HepG2 (cell line): ENCODE results near the gene GRM7. TPM values are rescaled to one million over a fixed set of nuclear protein-coding genes. Genes with fewer than 3 reads are reported as not detected.

Experiments
- ATAC-seq: fragments of 200-7000 bp; cut with Tn5 transposase; 3 replicates; pipeline ENCODE4 v1.9.1; 2020; ENCODE audit warnings: mild to moderate bottlenecking, moderate library complexity
- BruUV-seq: library from RNA; stranded (reverse); fragments of 400-500 nt; replicated peaks from 2 replicates; lab custom pipeline; 2021; lab: Mats Ljungman, UMichigan
- CTCF ChIA-PET: fragments of 300-600 bp; formaldehyde crosslinking; extraction: SDS; loops from one replicate; lab custom pipeline; 2021; ENCODE audit warnings: low total read pairs, inconsistent platforms, low intra/inter-chr PET ratio; lab: Yijun Ruan, JAX
- POLR2A ChIA-PET: fragments of 350-600 bp; sonication (Branson Sonifier 250); formaldehyde crosslinking; loops from one replicate; lab custom pipeline; 2020; ENCODE audit warnings: antibody characterized with exemption, inconsistent platforms; lab: Yijun Ruan, JAX
- DNase-seq: peaks from one replicate; pipeline ENCODE4 v3.0.0-alpha.2; 2015; ENCODE audit warnings: low spot score
- FAIRE-seq: peaks from 3 replicates; lab custom pipeline; 2011; peaks lifted over from hg19 to GRCh38; lab: Jason Lieb, UNC
- H2AFZ ChIP-seq: one replicate; pipeline ENCODE4 v1.6.1; 2011; ENCODE audit warnings: low read length, inconsistent platforms
- H3K27ac ChIP-seq: fragments of 300-600 bp; 3 replicates; pipeline ENCODE4 v1.8.0; 2011; ENCODE audit warnings: mixed run types, mild to moderate bottlenecking, mixed read lengths, low read length, inconsistent platforms; ENCODE audit not compliant: insufficient read depth; ENCODE audit errors: extremely low read length
- H3K27me3 ChIP-seq, 2 experiments: fragments of 200-600 bp in 1 of 2; 2 replicates in 1 of 2; 3 replicates in 1 of 2; pipeline versions ENCODE4 v1.6.0 to v1.8.0; 2011; ENCODE audit warnings: low read length in 2 of 2, mild to moderate bottlenecking in 2 of 2, moderate library complexity in 2 of 2, inconsistent platforms in 1 of 2; ENCODE audit not compliant: insufficient read depth in 2 of 2, control insufficient read depth in 1 of 2
- H3K36me3 ChIP-seq, 2 experiments: fragments of 200-600 bp in 1 of 2; replicated peaks in 1 of 2; 2 replicates in 1 of 2; 3 replicates in 1 of 2; pipeline versions ENCODE4 v1.5.1 to v1.8.0; 2011; ENCODE audit warnings: low read length in 2 of 2, inconsistent platforms in 1 of 2; ENCODE audit not compliant: insufficient read depth in 2 of 2, control insufficient read depth in 1 of 2
- H3K4me1 ChIP-seq: 2 replicates; pipeline ENCODE4 v1.5.1; 2012; ENCODE audit warnings: low read length, inconsistent platforms; ENCODE audit not compliant: insufficient read depth
- H3K4me2 ChIP-seq: 2 replicates; pipeline ENCODE4 v1.6.0; 2011; ENCODE audit warnings: low read depth, low read length, inconsistent platforms
- H3K4me3 ChIP-seq, 3 experiments: fragments of 200-600 bp in 1 of 3; sonication (generic), shearing (Covaris generic) in 1 of 3; replicated peaks in 1 of 3; 2 replicates each; pipeline ENCODE4 v1.5.1; 2011 to 2016; ENCODE audit warnings: low read length in 3 of 3, inconsistent platforms in 2 of 3, low read depth in 2 of 3, mild to moderate bottlenecking in 2 of 3, control low read depth in 1 of 3, mixed read lengths in 1 of 3; ENCODE audit not compliant: insufficient read depth in 1 of 3
- H3K79me2 ChIP-seq: one replicate; pipeline ENCODE4 v1.6.1; 2011; ENCODE audit warnings: low read length, inconsistent platforms; ENCODE audit not compliant: insufficient read depth
- H3K9ac ChIP-seq: 2 replicates; pipeline ENCODE4 v1.6.0; 2011; ENCODE audit warnings: mild to moderate bottlenecking, low read depth, low read length, inconsistent platforms; ENCODE audit not compliant: insufficient read depth
- H3K9me3 ChIP-seq: 2 replicates; pipeline ENCODE4 v1.5.1; 2012; ENCODE audit warnings: mild to moderate bottlenecking, low read length
- H4K20me1 ChIP-seq: 2 replicates; pipeline ENCODE4 v1.6.0; 2011; ENCODE audit warnings: inconsistent platforms, mild to moderate bottlenecking, low read length, moderate library complexity; ENCODE audit not compliant: insufficient read depth
- ASH2L ChIP-seq: fragments of 300-600, 200-600 bp; sonication (generic); IDR thresholded peaks from 2 replicates; pipeline ENCODE4 v1.7.0; 2017; ENCODE audit warnings: low read depth, mild to moderate bottlenecking, moderate library complexity, mixed read lengths, low read length; ENCODE audit not compliant: insufficient read length
- ATRX ChIP-seq: sonication (generic); formaldehyde crosslinking; IDR thresholded peaks from 2 replicates; pipeline ENCODE4 v1.4.0; 2020; ENCODE audit warnings: missing genetic modification reagents, borderline replicate concordance
- CBX2 ChIP-seq, 2 experiments: fragments of 200-600 bp in 1 of 2; sonication (generic); formaldehyde crosslinking in 1 of 2; IDR thresholded peaks; 2 replicates each; pipeline versions ENCODE4 v1.7.0 to v1.8.1; 2018 to 2022; ENCODE audit warnings: low read depth in 2 of 2, low read length in 1 of 2, mild to moderate bottlenecking in 1 of 2, missing genetic modification reagents in 1 of 2
- GTF2F1 ChIP-seq: fragments of 150-350 bp; IDR thresholded peaks from 2 replicates; pipeline ENCODE4 v1.6.1; 2014; ENCODE audit warnings: low read length
- HDAC2 ChIP-seq: sonication (generic); formaldehyde crosslinking; IDR thresholded peaks from 2 replicates; pipeline ENCODE4 v1.4.0; 2020; ENCODE audit warnings: missing genetic modification reagents
- HNRNPH1 ChIP-seq: fragments of 200-400 bp; formaldehyde crosslinking; optimal IDR thresholded peaks from 2 replicates; pipeline ENCODE3; 2017; ENCODE audit warnings: mild to moderate bottlenecking, low read depth, low read length
- IKZF1 ChIP-seq: fragments of 450-650 bp; IDR thresholded peaks from 2 replicates; pipeline ENCODE4 v1.7.1; 2016
- MIER3 ChIP-seq: IDR thresholded peaks from 2 replicates; pipeline ENCODE4 v1.6.1; 2016; ENCODE audit warnings: missing compliant biosample characterization, borderline replicate concordance
- NKX3-1 ChIP-seq: sonication (generic); formaldehyde crosslinking; IDR thresholded peaks from 2 replicates; pipeline ENCODE4 v1.5.0; 2020; ENCODE audit warnings: missing genetic modification reagents
- SSRP1 ChIP-seq: IDR thresholded peaks from 2 replicates; pipeline ENCODE4 v1.6.1; 2016; ENCODE audit warnings: control low read depth
- STAT5B ChIP-seq: sonication (generic); formaldehyde crosslinking; IDR thresholded peaks from 2 replicates; pipeline ENCODE4 v1.4.0; 2020; ENCODE audit warnings: missing genetic modification reagents
- SUZ12 ChIP-seq: fragments of 150-350 bp; IDR thresholded peaks from 2 replicates; pipeline ENCODE4 v1.6.1; 2014; ENCODE audit warnings: low read depth, low read length
- ZBTB3 ChIP-seq: sonication (generic); formaldehyde crosslinking; IDR thresholded peaks from 2 replicates; pipeline ENCODE4 v1.4.0; 2020; ENCODE audit warnings: low read depth, mild to moderate bottlenecking, moderate library complexity, missing genetic modification reagents, borderline replicate concordance
- ZBTB7A ChIP-seq: sonication (generic); formaldehyde crosslinking; IDR thresholded peaks from 2 replicates; pipeline ENCODE4 v1.8.0; 2022; ENCODE audit warnings: mild to moderate bottlenecking, missing genetic modification reagents
- ZFX ChIP-seq: sonication (generic); formaldehyde crosslinking; IDR thresholded peaks from 2 replicates; pipeline ENCODE4 v1.4.0; 2020; ENCODE audit warnings: mild to moderate bottlenecking, low read depth, missing genetic modification reagents, moderate library complexity
- ZNF207 ChIP-seq: fragments of 450-650 bp; IDR thresholded peaks from 2 replicates; pipeline ENCODE4 v1.6.1; 2016; ENCODE audit warnings: antibody characterized with exemption, borderline replicate concordance
- ZNF292 ChIP-seq: sonication (generic); formaldehyde crosslinking; IDR thresholded peaks from 2 replicates; pipeline ENCODE4 v1.8.1; 2022; ENCODE audit warnings: mild to moderate bottlenecking, low read depth, missing genetic modification reagents, borderline replicate concordance
- ZNF30 ChIP-seq: sonication (generic); formaldehyde crosslinking; IDR thresholded peaks from 2 replicates; pipeline ENCODE4 v1.5.0; 2020; ENCODE audit warnings: mild to moderate bottlenecking, missing genetic modification reagents
- ZNF383 ChIP-seq: sonication (generic); formaldehyde crosslinking; IDR thresholded peaks from 2 replicates; pipeline ENCODE4 v1.4.0; 2020; ENCODE audit warnings: missing genetic modification reagents, mild to moderate bottlenecking, borderline replicate concordance
- ZSCAN20 ChIP-seq: sonication (generic); formaldehyde crosslinking; IDR thresholded peaks from 2 replicates; pipeline ENCODE4 v1.4.0; 2020; ENCODE audit warnings: missing genetic modification reagents, mild to moderate bottlenecking, borderline replicate concordance
- ZSCAN9 ChIP-seq: IDR thresholded peaks from 2 replicates; pipeline ENCODE4 v1.6.1; 2016; ENCODE audit warnings: borderline replicate concordance
- WGBS: methylation state at CpG from one replicate; pipeline ENCODE4 v1.1.6; 2017; ENCODE audit warnings: low lambda C conversion rate; 5-methylcytosine and 5-hydroxymethylcytosine counted together
- in situ Hi-C: cut with HindIII; loops from 2 replicates; pipeline ENCODE4 v1.10.0; 2017; ENCODE audit warnings: low pct_unique_long_range_greater_than_20kb; ENCODE audit not compliant: extremely low pct_ligation_motif_present
- intact Hi-C: fragments of 100-400 bp; cut with micrococcal nuclease; formaldehyde crosslinking; loops from one replicate; pipeline ENCODE4 v1.10.0; 2022; ENCODE audit not compliant: unreplicated experiment
- polyA plus RNA-seq, 8 experiments: library from polyadenylated mRNA; depleted of rRNA in 3 of 8; stranded (reverse) in 7 of 8; unstranded in 1 of 8; fragments of >200 nt; fragmentation: Illumina TruSeq in 4 of 8; extraction: Trizol in 4 of 8; gene quantifications; 2 replicates each; pipeline versions ENCODE4 v1.2.1 to v1.2.3, GENCODE V29; 2011 to 2016; ENCODE audit warnings: low read depth in 4 of 8, missing spikeins in 1 of 8, mixed read lengths in 1 of 8; ENCODE audit not compliant: insufficient read depth in 1 of 8
- total RNA-seq, 5 experiments: library from RNA; depleted of rRNA; stranded (reverse); fragments of >200 nt; fragmentation: Illumina TruSeq; extraction: Trizol; gene quantifications; 2 replicates each; pipeline ENCODE4 v1.2.3, GENCODE V29; 2016; ENCODE audit warnings: low read depth in 1 of 5
- TF ChIP-seq, protein P1 (sequence below): sonication (generic); formaldehyde crosslinking; IDR thresholded peaks from 2 replicates; pipeline ENCODE4 v1.4.0; 2020; ENCODE audit warnings: missing genetic modification reagents
- TF ChIP-seq, protein P2 (sequence below): sonication (generic); formaldehyde crosslinking; IDR thresholded peaks from 2 replicates; pipeline ENCODE4 v1.8.0; 2022; ENCODE audit warnings: mild to moderate bottlenecking, missing genetic modification reagents, moderate library complexity
- TF ChIP-seq, protein P3 (sequence below): sonication (generic); formaldehyde crosslinking; IDR thresholded peaks from 2 replicates; pipeline ENCODE4 v1.4.0; 2020; ENCODE audit warnings: missing genetic modification reagents, low read depth, mild to moderate bottlenecking, borderline replicate concordance
- TF ChIP-seq, protein P4 (sequence below): sonication (generic); formaldehyde crosslinking; conservative IDR thresholded peaks from 2 replicates; pipeline ENCODE4 v1.8.1; 2023; ENCODE audit warnings: missing genetic modification reagents

Gene GRM7
- total and polyA plus RNA-seq, 2 of the 13 experiments (the other 11 are each of a cell fraction or from before 2014, with no cell fraction given) = not detected

DNA sequence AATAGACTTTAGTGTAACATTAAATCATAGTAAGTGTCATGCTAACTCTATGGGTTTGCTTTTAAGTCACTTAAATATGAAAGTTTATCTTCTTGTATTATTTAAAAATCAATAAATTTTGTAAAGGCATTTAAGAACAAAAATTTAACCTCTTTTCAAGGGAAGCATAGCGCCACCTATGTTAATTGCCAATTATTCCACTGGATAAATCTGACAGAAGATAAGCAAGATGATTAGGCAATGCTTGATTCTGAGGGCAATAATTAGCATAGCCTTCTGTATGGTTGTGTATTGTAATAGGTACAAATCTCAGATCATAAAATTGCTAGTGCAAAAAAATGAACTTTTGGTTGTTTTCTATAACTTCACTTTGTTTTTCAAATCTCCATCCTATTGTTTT lies 560.1 kb downstream of the GRM7 start (continued):
- TF ChIP-seq, protein P1, sequence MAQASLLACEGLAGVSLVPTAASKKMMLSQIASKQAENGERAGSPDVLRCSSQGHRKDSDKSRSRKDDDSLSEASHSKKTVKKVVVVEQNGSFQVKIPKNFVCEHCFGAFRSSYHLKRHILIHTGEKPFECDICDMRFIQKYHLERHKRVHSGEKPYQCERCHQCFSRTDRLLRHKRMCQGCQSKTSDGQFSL = no peak
- TF ChIP-seq, protein P2, sequence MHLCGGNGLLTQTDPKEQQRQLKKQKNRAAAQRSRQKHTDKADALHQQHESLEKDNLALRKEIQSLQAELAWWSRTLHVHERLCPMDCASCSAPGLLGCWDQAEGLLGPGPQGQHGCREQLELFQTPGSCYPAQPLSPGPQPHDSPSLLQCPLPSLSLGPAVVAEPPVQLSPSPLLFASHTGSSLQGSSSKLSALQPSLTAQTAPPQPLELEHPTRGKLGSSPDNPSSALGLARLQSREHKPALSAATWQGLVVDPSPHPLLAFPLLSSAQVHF = no peak
- no peak for TF ChIP-seq ZNF383 (CRISPR knock-in tag)
- TF ChIP-seq ZNF292 (CRISPR knock-in tag) = no peak
- TF ChIP-seq GTF2F1 = no peak
- no peak for TF ChIP-seq ZBTB3
- no peak for TF ChIP-seq ZBTB7A (CRISPR knock-in tag)
- TF ChIP-seq HNRNPH1 = no peak
- no peak for TF ChIP-seq NKX3-1 (CRISPR knock-in tag)

DNA sequence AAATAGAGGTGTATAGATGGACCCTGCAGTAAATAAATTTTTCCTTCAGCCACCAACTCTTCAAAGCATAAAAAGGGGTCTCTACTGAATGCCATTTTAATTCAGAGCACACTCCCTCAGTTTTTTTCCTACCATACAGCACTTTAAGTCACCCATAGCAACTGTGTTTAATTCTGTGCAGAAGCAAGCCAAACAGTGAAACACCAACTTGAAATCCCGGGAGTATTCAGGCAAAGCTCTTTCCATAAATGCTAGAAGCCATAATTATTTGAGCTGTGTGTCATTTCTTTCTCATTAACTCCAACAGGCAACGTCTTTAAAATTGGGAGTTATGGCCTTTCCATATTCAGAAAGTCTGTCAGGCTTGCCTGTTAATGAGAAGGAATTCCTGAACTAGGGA lies 562.1 kb downstream of the GRM7 start:
- Histone ChIP-seq H3K4me2 (no peak overlapping the region), H3K9me3 (peaks cover 63% of the 10 kb centered on the region), H3K36me3 (no peaks in the 10 kb centered on the region), H3K27ac (no peak overlapping the region), H3K9ac (no peak overlapping the region), H3K79me2 (no peaks in the 10 kb centered on the region), H3K4me3 (no peak overlapping the region), H3K4me1 (no peaks in the 10 kb centered on the region), H2AFZ (no peak overlapping the region), H4K20me1 (no peaks in the 10 kb centered on the region), H3K27me3 (no peaks in the 10 kb centered on the region)
- CTCF ChIA-PET = no interaction called here
- in situ Hi-C loops (no loop called here), intact Hi-C loops (no loop called here)
- FAIRE-seq (no peak), ATAC-seq (no peak), DNase-seq (no peak)
- POLR2A ChIA-PET = no interaction called here
- 0% methylated on average over 2 of the region's 2 CpGs for WGBS
- BruUV-seq = no TSS peak
- TF ChIP-seq ZNF207 (no peak), SUZ12 (no peak), IKZF1 (no peak), ZSCAN9 (no peak), SSRP1 (CRISPR knock-in tag) (no peak), STAT5B (CRISPR knock-in tag) (no peak), MIER3 (no peak), ASH2L (no peak), HDAC2 (CRISPR knock-in tag) (no peak), ZNF30 (CRISPR knock-in tag) (no peak), ZFX (CRISPR knock-in tag) (no peak), ZSCAN20 (no peak), ATRX (CRISPR knock-in tag) (no peak), CBX2 (IDR thresholded peaks at IDR 0.05; ENCODE audit: low read depth, low read length) (no peak), CBX2 (CRISPR knock-in tag; IDR thresholded peaks at IDR 0.05; ENCODE audit: low read depth) (no peak)
- TF ChIP-seq, protein P3, sequence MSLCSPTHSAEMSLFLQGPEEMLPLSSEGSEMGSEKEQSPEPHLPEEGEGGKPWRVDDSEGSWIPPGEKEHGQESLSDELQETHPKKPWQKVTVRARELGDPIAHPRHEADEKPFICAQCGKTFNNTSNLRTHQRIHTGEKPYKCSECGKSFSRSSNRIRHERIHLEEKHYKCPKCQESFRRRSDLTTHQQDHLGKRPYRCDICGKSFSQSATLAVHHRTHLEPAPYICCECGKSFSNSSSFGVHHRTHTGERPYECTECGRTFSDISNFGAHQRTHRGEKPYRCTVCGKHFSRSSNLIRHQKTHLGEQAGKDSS (CRISPR knock-in tag) = no peak
- TF ChIP-seq, protein P4, sequence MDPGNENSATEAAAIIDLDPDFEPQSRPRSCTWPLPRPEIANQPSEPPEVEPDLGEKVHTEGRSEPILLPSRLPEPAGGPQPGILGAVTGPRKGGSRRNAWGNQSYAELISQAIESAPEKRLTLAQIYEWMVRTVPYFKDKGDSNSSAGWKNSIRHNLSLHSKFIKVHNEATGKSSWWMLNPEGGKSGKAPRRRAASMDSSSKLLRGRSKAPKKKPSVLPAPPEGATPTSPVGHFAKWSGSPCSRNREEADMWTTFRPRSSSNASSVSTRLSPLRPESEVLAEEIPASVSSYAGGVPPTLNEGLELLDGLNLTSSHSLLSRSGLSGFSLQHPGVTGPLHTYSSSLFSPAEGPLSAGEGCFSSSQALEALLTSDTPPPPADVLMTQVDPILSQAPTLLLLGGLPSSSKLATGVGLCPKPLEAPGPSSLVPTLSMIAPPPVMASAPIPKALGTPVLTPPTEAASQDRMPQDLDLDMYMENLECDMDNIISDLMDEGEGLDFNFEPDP = no peak
